Cardiac septum (tissue), 1 donor: Measurements from ENCODE around the gene INMT. TPM values are rescaled to one million over a fixed set of nuclear protein-coding genes. Genes with fewer than 3 reads are reported as not detected.

Experiments used
- DNase-seq: peaks from one replicate; pipeline ENCODE4 v3.0.0-alpha.2; 2020; ENCODE audit warnings: low spot score
- intact Hi-C: fragments of 100-400 bp; cut with DNase I; formaldehyde crosslinking; loops from one replicate; pipeline ENCODE4 v1.14.0; 2022
- total RNA-seq: library from RNA; stranded (reverse); fragmentation: NEBNext Ultra II Directional; extraction: Animal tissue kit (Norgen Biotek cat#: 25700); gene quantifications from one replicate; pipeline ENCODE4 v1.2.1, GENCODE V29; 2021
- donor health status: DM: no; HTN: no; CAD: no.

The INMT gene
- total RNA-seq, 1 donor from 2014 or later: 17.3 TPM

DNA sequence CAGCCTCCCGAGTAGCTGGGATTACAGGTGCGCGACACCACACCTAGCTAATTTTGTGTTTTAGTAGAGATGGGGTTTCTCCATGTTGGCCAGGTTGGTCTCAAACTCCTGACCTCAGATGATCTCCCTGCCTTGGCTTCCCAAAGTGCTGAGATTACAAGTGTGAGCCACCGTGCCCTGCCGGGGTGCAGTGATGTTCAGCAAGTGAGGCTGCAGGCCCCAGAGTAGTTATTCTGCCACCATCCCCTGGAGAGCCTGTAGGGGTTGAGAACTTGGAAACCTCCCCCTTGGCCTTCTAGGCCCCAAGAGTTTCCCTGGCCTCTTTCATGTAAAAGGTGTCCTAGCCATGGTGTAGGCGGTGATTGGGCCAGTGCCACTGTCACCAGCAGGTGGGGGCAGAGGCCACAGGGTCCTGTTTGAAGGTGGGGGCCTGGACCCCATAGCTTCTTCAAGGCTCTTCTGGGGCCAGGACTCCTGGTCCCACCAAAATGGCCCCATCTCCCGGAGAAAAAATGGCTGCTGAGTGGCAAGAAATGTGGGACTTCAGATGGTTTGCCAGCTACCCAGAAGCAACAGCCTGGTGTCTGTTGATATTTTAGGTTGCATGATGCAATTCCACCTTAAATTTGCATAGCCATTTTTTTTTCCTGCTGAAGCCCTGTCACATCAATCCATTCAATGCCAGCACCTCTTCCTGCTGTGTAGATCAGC, 25.5 kb upstream of the INMT start:
- DNase-seq: no peak
- intact Hi-C loops: no loop called here

GRCh38 chr7:30727061-30727945, 24.6 kb upstream of the INMT start:
- intact Hi-C loops: no loop called here
- no peak for DNase-seq

DNA sequence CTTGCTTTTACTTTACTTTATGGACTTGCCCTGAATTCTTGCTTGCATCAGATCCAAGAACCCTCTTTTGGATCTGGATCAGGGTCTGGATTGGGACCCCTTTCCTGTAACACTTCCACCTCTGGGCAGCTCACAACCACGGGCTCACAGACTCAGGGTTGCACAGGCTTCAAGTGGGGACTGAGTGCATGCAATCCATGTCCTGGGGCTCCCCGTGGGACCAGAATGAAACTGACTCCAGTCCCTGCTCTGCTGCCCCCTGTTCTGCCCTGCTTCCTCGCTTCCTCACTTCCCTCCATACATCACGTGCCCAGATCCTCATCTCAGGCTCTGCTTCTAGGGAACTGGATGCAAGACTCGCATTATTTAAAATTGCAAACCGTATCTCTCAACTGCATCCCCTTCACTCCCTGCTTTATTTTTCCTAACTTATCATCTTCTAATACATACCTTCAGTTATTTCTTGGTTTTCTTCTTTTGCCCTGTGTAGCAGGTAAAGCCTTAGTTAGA, 23.3 kb upstream of the INMT start:
- intact Hi-C loops: no loop called here
- no peak for DNase-seq

DNA sequence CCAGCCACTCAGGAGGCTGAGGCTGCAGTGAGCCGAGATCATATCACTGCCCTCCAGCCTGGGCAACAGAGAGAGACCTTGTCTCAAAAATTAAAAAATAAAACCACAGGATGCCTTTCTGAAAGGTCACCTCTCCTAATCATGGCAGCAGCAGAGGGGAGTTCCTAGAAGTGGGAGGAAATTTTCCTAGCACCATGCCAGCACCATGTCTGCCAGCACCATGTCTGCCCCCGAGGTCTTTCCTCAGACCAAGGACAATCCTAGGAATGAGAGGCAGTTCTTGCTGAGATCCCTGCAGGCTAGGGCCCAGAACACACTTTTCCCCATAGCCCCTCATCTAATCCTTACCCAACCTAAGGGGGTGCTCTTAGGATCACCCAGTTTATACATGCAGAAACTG, 22.3 kb upstream of the INMT start:
- intact Hi-C loops: no loop called here
- no peak for DNase-seq

DNA sequence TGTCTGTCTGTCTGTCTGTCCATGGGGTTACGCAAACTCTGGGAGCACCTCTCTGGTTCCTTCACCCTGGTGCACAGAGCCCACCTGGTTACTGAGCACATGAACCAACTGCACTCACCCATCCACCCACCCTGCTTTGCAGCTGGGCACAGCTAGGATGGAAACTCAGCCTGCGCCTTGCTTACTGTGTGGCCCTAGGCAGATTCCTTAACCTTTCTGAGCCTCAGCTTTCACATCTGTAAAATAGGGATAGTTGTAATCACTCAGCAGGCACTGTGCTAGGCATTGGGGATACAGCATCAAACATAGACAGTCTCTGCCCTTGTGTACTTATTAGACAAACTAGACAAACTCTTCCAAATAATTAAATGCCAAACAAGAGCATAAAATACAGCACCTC, 21.8 kb upstream of the INMT start:
- DNase-seq: no peak
- intact Hi-C loops: no loop called here

DNA sequence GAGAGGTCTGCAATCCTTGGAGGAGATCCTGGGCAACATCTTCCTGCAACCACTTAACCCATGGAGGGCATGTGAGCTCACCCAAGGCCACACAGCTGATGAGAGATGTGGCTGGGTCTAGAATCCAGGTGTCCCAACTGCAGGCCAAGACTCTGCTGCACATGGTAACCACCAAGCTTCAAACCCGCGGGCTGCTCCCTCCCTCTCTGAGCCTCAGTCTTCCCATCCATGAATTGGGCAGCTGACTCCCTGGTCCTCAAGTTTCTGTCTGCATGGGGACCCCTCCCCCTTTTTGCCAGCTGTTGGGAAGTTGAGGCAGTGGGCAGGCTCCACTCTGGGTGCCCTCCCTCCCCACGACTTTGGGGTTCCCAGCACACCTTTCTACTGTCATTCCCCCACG, 20.9 kb upstream of the INMT start:
- intact Hi-C loops: no loop called here
- DNase-seq: no peak

GRCh38 chr7:30731581-30731980, 20.4 kb upstream of the INMT start:
- no peak for DNase-seq
- intact Hi-C loops: no loop called here

DNA sequence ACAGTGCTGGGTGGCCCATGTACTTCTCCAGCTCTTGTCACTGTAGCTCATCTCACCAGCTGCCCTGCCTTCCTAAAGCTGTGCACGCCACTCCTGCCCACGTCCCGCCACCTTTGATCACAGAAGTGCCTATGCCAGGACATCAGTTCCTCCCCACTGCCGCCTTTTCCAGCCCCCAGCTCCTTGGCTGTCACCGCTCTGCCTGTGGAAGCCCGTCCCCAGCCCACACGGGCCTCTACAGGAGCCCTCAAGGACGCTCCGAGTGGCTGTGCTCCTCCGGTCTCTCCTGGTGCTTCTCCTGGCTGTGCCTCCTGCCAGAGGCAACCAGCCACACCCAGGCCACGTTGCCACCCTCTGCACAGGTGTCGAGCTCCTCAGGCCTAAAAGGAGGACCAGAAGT, 19.3 kb upstream of the INMT start:
- no peak for DNase-seq
- intact Hi-C loops: no loop called here

GRCh38 chr7:30733216-30733615, 18.7 kb upstream of the INMT start:
- intact Hi-C loops: no loop called here
- DNase-seq: no peak

DNA sequence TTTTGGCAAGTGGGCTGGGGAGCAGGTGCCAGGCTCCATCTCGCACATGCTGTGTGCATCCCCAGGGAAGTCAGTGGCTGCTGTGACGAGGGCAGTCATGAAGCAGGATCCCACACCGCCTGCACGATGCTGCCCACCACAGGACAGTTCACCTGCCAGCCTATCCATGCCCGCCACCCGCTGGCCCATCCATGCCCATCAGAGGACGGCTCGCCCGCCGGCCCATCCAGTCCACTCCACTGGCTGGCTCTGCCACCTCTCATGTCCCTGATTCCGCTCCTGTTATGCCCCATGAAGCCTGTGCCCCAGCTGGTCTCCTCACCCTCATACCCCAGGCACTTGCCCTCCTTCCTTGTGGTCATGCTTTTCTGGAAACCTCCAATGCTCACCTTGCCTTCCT, 18.2 kb upstream of the INMT start:
- intact Hi-C loops: no loop called here
- DNase-seq: no peak

DNA sequence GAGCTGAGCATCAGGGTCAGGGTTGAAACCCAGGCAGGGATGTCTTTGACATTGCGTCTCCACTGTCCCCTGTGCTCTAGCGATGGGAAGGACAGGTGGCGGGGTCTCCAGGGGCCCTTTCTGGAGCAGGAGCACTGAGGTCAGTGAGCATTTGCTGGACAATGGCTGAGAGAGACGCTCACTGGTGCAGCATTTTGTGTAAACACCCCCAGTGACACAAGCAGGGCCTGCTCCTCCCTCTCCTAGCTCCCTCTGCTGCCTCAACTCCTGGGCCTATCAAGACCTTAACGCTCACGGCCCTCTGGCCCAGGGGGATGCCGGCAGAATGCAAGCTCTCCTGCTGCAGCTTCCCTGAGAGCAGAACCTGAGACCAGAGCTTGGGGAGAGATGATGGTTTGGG, 17.4 kb upstream of the INMT start:
- no peak for DNase-seq
- intact Hi-C loops: no loop called here

DNA sequence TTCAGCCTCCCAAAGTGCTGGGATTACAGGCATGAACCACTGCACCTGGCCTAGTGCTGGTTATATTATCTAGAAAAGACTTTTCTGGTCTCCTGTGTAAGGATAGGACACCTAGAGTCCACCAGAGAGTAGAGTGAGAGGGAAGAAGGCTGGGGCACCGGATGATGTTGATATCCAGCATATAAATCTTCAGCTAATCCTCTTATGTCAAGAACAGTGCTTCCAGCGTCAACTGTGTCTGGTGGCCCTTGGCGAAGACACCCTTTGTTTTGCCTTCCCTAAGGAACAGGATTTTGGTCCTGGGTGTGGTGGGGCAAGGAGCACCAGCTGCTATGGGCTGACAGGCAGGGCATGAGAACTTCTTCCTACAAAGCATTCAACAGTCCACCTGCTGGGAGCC, 16.3 kb upstream of the INMT start:
- intact Hi-C loops: loop anchor here (5.0 kb wide), 1 partner anchor 108 kb away; no protein-coding TSS in a partner anchor
- DNase-seq: no peak

GRCh38 chr7:30736291-30736690, 15.6 kb upstream of the INMT start:
- intact Hi-C loops: loop anchor here (5.0 kb wide), 1 partner anchor 109 kb away; no protein-coding TSS in a partner anchor

GRCh38 chr7:30738026-30738915, 13.7 kb upstream of the INMT start:
- intact Hi-C loops: loop anchor here (5.0 kb wide), 1 partner anchor 111 kb away; no protein-coding TSS in a partner anchor
- DNase-seq: no peak

More at GRCh38 chr7:30736291-30736690, 15.6 kb upstream of the INMT start:
- DNase-seq: no peak

DNA sequence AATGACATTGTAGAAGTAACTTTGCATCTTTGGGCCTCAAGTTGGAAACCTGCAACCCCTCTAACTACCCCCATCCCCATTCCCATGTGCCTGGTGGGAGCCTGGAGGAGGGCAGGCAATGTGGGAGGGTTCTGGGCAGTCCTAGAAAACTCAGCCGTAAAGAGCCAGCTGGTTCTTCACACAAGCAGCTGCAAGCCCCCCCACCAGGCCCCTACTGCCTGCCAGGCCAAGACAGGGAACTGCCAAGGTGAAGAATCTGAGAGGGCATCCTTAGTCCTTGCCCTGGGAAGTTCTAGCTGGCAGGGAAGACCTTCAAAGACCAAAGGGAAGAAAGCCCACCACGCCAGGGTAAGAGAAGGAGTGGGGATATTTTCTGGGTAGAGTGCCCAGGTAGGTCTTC, 12.2 kb upstream of the INMT start:
- intact Hi-C loops: loop anchor here (2.0 to 5.0 kb wide), 3 partner anchors 59 to 238 kb away; no protein-coding TSS in a partner anchor
- no peak for DNase-seq

- intact Hi-C loops: loop anchor here (2.0 to 5.0 kb wide), 2 partner anchors 60 to 237 kb away; no protein-coding TSS in a partner anchor
- no peak for DNase-seq
These were observed 11.3 kb upstream of the INMT start for GRCh38 chr7:30740417-30741181.

DNA sequence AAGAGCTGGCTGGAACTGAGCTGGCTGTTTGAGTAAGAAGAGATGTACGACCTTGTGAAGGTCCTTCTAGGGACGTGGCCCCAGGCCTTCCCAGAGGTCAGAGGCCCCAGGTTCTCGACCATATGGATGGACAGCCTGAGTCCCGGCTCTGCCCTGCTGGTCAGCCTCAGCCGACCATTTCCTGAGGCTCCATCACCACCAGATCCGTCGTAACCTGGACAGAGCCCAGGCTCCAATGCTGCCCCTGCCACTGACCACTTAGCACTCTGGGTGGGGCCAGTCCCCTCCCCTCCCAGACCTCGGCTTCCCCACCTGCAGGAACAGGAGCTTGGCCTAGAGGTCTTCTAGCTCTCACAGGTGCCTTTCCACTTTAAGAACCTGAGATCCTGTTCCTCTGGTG, 10.6 kb upstream of the INMT start:
- no peak for DNase-seq
- intact Hi-C loops: loop anchor here (2.0 to 5.0 kb wide), 2 partner anchors 60 to 236 kb away; no protein-coding TSS in a partner anchor

- intact Hi-C loops: loop anchor here (5.0 kb wide), 1 partner anchor 234 kb away; no protein-coding TSS in a partner anchor
These were observed 8.4 kb upstream of the INMT start for GRCh38 chr7:30743371-30744074.

More at GRCh38 chr7:30743371-30744074, 8.4 kb upstream of the INMT start:
- no peak for DNase-seq
